Fibroblast of peridontal ligament (primary cell): Measurements from ENCODE around the gene PKIG.
"Not testable (repeated sequence)": the region's sequence is repeated elsewhere in the genome, so short reads cannot be mapped to it uniquely, and the experiment has no call there.

Experiments
- DNase-seq: peaks from one replicate; pipeline ENCODE4 v3.0.0-alpha.2; 2010; ENCODE audit errors: extremely low read depth

PKIG gene

GRCh38 chr20:44582311-44583025 is at the start of gene PKIG:
Gene PKIG (plus strand): TSS chr20:44582579. CDS start chr20:44614557, 31,978 bp downstream.
- DNase-seq, result peak; percentile 91

DNA sequence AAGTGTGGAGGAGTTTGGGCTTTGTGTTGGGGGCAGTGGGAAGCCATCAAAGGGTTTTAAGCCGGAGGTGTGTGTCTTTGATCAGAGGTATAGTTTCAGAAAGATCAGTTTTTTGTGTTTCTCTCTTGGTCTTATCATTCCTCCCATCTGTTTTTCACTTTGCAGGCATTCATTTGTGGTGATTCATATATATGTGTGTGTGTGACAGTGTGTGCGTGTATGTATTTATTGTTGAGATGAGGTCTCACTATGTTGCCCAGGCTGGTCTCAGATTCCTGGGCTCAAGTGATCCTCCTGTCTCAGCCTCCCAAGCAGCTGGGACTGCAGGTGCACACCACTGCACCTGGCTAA is 49.4 kb upstream of the PKIG start:
- no peak for DNase-seq

- DNase-seq, result no peak
These were observed 48.5 kb upstream of the PKIG start for GRCh38 chr20:44533928-44534327.

DNA sequence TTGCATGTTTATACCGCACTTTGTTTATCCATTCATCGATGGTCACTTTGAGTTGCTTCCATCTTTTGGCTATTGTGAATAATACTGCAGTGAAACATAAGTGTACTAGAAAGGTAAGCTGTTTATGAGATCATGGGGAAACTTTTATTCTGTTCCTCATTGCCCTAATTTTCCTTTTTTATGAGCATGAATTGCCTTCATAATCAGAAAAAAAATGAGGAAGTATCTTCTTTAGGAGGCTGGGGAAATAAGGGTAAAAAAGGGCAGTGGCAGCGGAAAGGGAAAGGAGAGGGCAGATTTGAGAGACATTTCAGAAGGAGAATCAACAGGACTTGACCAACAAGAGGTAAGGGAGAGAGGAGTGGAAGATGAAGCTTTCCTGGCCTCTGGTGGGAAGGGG is 46.2 kb upstream of the PKIG start:
- DNase-seq, result no peak

DNA sequence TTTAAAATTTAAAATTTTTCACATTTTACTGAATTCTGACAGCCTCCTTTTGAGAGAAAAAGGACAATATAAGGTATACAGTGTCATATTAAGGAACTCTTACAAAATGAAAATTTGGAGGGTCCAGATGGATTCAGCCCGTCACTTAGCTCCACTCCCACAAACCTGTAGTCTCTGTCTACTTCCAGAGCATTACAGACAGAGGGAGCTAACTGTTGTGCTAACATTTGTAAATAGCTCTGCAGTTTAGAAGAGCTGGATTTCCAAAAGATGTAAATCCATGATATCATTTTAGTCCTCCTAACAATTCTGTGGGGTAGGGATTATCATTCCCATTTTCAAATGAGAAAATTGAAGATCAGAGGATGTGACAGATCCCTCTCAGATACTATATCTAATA is 44.4 kb upstream of the PKIG start:
- DNase-seq, result peak; percentile 54

- peak; percentile 59 for DNase-seq
These were observed 41.5 kb upstream of the PKIG start for GRCh38 chr20:44540834-44541233.

DNA sequence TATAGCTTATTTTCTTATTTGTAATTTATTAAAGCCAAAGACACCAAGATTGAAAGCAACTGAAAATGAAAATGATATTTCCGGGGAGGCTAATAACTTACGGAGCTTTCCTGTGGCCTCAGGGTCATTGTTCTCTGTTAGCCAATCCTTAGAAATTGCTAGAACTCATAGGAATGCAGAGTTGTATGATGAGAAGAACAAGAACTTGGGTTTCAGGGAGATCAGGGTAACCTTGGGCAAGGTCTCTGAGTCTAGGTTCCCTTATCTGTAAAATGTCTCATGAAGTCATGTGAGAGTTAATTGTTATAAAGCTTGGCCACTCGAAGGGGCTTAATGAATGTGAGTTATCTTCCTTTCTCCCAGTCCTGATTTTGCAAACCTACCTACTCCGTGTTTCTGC is 40.4 kb upstream of the PKIG start:
- no peak for DNase-seq

- no peak for DNase-seq
These were observed 39.5 kb upstream of the PKIG start for GRCh38 chr20:44542890-44543289.

GRCh38 chr20:44543358-44543757 is 39.0 kb upstream of the PKIG start:
- no peak for DNase-seq

- DNase-seq, result no peak
These were observed 38.1 kb upstream of the PKIG start for GRCh38 chr20:44544263-44544662.

GRCh38 chr20:44547419-44547818 is 35.0 kb upstream of the PKIG start:
- no peak for DNase-seq

DNA sequence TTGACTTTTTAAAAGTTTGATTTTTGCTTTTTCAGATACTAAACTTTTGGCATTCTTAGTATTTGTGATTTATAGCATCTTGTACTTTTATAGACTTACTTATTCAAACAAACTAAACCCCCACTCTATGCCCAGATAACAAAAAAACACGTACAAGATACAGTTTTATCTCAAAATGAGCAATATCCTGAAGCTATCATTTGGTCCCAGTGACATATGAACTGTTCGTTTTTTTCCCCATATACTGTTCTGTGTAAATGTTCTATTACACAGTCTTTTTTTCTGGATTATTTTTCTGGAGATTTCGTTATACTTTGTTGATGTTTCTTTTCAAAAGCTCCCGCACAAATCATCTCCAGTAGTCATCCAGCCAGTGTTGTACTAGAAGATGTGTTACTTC is 33.3 kb upstream of the PKIG start:
- DNase-seq, result no peak

DNA sequence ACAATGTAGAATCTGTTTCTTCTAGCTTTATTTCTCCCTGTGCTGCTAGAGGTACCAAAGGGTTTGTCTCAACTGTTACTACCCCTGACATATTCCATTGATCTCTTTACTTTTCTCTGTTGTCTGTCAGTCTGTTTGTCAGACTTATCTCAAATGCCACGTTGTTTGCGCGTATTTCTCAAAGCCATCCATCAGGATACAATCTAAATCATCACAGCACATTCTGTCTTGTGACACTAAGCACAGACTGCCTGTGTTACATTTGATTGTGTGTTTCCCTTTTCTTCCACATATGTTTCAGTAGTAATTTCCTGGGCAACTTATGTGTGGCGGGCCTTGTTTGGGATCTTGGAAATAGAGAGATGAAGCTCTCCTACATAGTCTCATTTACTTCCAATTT is 30.3 kb upstream of the PKIG start:
- no peak for DNase-seq

- no peak for DNase-seq
These were observed 29.8 kb upstream of the PKIG start for GRCh38 chr20:44552568-44552949.

DNA sequence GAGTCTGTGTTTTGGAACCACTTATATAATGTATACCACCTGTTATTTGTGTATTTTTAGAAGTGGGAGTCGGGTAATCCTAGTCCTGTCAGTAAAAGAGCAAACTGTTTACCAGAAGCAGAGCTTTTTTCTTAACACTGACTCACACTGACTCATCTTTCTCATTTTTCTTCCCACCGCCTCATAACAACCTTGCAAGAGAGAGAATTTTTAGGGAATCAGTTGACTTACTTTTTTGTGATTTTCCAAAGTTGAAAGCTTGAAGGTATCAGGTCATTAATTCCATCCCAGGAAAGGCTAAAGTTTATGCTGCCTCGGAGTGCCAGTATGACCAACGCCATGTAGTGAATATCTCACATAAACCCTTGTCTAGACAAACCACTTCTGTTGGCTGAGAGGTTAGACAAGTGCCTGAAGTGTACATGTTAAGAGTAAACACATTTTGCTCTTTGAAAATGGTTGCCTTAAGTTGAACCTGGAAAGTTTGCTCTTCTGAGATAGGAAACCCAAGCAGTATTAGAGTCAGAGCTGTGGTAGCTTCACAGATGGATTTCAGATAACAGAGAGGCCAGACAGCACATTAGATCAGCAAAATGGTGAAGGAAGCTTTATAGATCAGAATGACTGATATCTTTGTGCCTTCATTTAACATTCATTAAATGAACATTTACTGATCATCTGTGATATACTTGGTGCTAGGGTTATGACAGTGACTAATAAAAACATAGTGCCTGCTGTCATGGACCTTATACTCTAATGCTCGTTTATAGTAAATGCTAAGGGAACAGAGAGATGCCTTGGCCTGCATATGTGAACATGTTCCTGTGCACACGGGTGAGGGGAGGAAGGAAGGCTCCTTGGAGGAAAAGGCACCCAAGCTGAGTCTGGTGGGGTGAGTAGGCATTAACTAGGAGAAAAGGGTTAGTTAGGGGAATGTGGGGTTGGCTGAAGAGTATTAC is 29.1 kb upstream of the PKIG start:
- peak; percentile 89 for DNase-seq

DNA sequence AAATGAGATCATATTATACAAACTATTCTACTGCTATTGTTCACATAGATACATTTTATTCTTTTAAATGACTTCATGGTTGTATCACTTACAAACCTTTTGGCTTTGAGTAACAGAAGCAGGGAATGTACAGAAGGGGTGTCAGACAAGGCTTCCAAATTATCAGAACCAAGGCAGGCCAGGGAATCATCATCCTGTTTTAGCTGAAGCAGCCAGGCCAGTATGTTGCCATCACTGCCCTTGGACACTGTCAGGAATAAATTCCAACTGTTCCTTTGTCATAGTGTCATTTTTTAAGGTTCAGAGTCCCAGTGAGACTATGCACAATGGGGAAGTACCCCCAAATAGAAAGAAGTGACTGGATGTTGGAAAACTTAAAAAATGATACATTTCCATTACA is 23.1 kb upstream of the PKIG start:
- no peak for DNase-seq

DNA sequence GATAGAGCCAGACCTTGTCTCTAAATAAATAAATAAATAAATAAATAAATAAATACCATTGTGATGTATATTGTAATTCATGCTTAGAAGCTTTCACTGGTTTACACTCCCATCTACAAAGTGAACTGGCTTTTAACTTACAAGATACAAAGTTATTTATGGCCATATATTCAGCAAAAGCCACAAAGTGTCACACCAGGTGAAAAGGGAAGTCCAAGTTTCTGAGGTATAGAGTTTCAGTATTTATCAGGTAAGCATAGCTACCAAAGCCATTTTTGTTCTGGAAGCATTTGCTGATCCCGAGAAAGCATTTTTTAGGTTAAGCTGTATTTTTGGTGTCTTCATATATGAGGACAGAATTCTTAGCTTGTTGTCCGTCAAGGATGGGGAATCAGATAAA is 22.1 kb upstream of the PKIG start:
- DNase-seq, result no peak

DNA sequence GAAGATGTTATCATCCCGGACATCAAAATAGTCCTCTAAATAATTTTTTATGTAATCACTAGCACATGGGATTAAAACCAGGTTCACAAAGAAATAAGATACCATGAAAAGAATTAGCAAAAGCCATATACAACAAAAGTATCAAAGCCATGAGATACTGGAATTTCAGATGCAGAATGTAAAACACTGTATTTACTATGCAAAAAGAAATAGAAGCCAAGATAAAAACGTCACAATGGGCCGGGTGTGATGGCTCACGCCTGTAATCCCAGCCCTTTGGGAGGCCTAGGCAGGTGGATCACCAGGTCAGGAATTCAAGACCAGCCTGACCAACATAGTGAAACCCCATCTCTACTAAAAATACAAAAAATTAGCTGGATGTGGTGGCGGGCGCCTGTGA is 21.6 kb upstream of the PKIG start:
- not testable (repeated sequence) for DNase-seq

DNA sequence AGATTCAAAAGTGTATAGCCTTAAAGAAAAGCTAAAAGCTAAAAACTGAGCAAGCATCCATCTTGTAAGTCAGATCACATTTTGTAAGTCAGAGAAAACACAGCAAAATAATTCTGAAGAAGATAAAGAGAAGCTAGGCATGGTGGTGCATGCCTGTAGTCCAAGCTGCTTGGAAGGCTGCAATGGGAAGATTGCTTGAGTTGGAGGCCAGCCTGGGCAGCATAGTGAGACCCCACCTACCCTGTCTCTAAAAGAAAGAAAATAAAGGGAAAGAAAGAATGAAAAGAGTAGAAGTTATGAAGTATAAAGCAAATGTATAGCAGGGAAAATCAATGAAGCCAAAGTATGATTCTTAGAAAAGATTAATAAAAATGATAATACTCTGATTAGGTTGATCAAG is 20.5 kb upstream of the PKIG start:
- no peak for DNase-seq

DNA sequence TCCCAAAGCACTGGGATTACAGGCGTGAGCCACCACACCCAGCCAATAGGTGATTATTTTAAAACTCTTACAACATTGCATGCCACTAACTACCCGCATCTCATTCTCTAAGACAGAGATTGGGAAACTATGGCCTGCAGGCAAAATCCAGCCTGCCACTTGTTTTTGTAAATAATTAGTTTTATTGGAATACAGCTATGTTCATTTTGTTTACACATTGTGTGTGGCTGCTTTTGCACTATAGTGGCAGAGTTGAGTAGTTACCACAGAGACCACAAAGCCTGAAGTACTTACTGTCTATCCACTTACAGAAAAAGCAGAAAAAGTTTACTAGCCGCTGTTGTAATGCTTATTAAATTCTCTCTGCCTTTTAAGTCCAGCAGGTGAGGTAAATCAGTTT is 16.4 kb upstream of the PKIG start:
- DNase-seq, result no peak

DNA sequence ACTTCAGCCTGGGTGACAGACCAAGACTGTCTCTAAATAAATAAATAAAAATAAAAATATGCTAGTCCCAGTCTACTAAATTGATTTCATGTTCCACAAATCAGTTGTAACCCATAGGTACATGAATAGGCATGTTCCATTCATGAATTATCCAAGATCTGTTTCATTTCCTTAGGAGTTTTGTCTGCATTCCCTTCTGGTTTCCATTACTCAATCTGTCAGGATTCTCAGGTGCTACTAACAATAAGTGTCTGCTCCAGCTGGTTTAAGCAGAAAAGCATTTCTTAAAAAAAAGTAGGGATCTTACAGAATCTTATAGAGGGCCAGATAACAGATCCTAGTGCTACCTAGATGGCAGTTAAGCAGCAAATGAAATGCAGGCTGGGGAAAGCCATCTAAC is 15.6 kb upstream of the PKIG start:
- DNase-seq, result no peak

DNA sequence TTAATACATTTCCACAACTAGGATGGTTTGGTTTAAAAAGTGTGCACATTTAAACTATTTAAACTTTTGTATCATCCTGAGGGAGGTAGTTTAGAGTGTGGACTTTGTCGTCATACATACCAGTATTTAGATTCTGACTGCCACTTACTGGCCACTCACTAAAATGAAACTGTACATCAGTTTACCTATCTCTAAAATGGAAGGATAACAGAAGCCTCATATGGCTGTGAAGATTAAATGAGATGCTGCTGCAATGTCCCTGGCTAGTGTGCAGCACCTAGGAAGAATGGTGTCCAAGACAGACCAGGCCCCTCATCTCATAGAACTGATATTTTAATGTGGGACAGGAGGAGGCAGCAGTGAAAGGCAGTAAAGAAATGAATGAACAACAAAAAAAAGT is 12.0 kb upstream of the PKIG start:
- no peak for DNase-seq

- no peak for DNase-seq
These were observed 10.9 kb upstream of the PKIG start for GRCh38 chr20:44571362-44571988.
